Globus pallidus (tissue), 1 donor: ENCODE results near the gene HIVEP1.

Experiments used
- DNase-seq: peaks from one replicate; pipeline ENCODE4 v3.0.0-alpha.2; 2015; ENCODE audit warnings: low spot score

The HIVEP1 gene

DNA sequence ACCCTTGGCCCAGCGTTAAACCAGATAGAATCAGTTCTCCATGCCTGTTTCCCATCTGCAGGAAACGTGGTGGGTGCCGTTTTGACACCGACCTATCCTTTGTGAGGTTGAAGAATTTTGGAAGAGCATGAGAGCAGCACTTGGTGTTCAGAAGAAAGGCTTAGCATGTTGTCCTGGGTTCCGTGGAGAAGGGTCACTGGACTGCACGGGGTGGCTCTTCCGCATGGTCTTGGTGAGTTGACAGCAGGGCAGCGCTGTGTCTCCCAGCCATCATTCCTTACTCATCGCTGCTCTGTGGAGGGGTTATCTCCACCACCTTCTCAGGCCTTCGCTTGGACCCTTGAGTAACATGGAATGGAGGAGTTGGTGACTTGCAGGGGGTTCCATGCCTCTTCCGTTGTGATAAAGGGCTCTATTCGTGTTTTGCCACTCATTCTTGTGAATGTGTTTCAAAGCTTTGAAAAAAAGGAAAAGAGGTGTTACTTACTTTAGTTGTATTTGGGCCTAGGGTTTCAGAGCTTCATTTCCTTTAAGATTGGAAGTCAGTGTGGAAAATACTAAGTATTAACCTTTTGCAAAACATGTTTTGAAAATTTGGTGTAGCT is 8.2 kb downstream of the HIVEP1 start:
- no peak for DNase-seq

DNA sequence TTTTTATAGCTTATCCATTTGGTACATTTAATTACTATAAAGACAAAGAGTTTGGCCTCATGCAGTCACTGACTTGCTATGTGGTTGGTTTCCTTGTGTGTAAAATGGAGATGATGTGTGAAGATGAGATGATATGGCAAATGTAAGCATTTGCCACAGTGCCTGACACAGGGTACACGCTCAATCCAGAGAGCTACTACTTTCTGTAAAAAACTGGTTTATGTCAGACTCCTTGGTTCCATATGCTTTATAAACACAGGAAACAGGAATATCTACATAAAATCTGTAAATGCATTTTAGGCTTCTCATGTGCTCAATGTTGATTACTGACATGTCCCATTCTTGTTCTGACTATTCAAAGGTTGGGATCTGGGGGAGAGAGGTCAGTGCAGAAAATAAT is 10.4 kb downstream of the HIVEP1 start:
- DNase-seq, result no peak

DNA sequence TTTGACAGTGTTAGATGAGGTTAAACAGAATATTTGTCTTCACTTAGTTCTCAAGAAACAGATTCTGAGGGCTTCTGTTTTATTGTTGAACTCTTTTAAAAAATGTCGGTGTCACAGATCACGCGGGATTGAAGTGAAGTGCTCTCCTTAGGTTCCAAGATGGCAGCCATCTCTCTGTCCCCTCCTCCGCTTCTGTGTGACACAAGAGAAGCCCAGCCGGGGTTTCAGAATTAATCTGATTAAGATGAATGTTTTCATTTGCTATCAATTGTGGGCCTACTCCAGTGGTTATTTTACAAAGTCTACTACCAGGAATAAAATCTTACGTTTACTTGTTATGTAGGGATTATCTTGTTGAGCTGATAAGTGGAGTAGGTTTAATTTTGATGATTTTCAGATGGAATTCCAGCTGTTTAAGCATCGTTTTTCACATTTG is 10.9 kb downstream of the HIVEP1 start:
- DNase-seq, result no peak

DNA sequence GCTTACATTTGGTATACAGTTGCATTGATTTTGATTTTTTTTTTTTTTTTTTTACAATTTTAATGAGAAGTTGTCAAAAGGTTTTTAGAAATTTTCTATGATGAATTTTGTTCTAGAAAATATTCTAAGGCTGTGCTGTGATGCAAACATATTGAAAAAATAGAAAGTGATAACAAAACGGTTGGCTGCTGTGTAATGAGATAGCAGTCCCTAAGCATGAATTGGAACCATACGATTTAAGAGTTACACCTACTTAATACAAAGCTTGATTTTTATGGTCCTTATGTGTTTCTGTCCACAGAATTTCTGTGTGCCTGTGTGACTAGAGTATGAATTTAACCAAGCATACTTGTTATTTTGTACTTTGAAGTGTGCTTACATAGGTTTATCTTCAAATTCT is 12.1 kb downstream of the HIVEP1 start:
- no peak for DNase-seq

DNA sequence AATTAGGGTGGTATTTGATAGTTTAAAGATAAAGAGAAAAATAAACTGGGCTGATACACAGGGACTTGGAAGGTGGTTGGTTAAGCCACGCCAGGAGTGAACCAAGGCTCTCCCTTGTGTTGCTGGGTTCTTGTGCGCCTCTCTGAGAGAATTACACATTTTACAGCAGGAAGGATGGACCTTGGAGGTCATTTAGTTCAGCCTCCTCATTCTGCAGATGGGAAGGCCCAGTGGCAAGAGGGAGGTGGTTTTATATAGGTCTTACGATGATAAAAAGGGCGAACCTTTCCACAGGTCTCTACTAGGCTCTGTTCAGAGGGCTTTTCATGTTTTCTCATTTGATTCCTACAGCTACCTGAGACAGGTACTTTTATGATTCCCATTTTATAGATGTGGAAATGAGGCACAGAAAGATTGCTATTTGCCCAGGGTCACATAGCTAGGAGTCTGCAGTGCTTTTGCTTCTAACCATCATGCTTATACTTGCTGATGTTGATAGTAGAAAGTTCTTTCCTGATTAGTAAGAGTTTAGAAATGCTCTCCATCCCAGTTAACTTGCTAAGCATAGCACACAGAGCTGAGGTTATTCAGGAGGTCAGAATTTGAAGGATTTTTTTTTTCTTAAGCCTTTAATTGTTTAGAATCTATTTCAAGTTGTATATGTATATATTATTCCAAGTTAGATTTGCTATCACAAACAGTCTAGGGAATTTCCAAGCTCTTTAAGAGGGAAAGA is 12.8 kb downstream of the HIVEP1 start:
- no peak for DNase-seq

DNA sequence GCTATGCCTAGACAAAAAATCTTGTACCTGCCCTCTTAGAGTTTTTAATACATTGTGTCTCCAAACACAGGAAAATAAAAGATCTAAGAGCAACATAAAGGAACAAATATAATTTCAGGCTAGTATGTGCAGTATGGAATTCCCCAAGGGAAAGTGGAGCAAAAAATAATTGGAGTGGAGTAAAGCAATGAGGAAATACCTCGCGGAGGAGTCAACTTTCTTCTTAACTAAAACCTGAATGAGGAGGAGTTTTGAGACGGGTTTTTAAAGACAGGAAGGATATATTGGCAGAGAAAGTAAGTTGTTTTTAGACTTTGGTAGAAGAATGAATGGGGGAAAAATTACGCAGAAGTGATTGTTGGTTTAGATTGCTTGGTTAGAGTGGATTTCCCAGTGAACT is 14.0 kb downstream of the HIVEP1 start:
- no peak for DNase-seq

DNA sequence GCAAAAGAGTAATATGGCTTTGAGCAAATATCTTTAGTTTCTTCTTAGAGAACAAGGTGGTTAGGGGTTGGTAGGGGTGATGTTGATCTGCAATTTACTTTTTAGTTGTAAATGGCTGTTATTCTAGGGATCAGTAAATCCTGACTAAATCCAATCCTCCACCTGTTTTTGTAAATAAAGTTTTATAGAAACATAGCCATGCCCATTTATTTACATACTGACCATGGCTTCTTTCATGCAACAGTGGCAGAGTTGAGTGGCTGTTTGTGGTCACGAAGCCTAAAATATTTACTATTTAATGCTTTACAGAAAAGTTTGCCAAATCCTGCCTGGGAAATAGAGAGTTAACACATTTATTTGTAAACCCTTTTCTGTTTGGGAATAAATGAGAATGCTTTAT is 14.7 kb downstream of the HIVEP1 start:
- DNase-seq, result no peak

DNA sequence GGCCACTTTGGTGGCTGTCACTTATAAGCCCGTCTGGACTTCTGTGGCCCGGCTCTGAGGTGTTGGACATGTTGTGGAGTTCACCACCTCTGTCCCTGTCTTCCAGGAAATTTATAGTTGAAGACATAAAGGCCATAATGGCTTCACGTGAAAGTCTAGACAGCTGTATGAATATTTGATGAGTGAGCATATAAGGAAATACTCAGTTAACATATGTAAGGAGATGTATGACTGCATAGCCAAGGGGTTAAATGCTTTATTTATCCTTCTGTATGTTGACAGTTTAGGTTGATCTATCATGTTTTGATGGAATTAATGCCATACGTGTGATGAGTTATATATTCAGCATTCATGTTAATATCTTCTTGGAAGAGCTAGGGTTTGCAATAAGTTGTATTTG is 16.1 kb downstream of the HIVEP1 start:
- DNase-seq, result no peak

DNA sequence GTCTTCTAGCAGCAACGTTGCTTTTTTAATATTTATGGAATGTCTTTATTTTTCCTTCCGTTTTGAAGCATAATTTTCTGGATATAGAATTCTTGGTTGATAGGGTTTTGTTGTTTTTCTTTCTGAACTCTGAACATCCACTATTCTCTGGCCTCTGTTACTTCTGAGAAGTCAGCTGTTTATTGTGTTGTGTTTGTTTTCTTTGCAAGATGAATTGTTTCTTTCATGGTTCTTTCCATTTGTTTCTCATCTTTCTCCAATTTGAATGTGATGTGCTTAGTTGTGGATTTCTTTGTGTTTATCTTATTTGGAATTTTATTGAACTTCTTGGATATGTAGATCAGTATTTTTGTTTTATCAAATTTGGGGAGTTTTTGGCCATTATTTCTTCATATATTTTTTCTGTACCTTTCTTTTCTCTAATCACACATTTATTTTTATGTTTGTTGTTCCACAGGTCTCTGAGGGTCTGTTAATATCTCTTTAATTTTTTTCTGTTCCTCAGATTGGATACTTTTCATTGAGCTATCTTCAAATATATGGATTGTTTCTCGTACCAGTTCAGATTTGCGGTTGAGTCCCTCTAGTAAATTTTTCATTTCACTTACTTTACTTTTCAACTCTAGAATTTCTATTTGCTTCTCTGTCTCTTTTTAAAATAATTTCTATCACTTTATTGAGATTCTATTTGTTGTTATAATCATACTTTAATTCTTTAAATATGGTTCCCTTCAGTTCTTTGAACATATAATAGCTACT is 18.0 kb downstream of the HIVEP1 start:
- DNase-seq, result no peak

DNA sequence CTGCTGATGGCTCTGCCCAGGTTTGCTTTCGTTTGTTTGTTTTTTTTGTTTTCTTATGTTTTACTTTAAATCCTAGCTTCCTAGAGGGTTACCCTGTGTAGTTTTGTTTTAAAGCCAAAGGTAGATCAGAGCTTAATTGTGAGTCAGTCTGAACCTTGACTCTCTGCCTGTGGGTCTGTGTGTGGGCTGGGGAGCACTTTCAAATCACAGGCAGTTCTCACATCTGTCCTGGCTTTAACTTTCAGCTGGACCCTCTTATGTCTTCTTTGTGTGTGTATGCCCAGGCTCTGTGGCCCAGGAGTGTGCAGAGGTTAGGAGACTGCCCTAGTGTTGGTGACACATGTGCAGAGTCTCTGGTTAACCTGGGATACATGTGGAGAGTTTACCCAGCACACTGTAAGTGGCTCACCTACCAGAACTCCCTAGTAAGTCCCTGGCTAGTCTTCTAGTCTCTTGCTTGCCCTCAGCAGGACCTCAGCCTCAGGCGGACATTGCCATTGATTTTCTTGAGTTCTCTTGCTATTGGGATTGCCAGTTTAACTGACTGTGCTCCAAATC is 19.0 kb downstream of the HIVEP1 start:
- no peak for DNase-seq

DNA sequence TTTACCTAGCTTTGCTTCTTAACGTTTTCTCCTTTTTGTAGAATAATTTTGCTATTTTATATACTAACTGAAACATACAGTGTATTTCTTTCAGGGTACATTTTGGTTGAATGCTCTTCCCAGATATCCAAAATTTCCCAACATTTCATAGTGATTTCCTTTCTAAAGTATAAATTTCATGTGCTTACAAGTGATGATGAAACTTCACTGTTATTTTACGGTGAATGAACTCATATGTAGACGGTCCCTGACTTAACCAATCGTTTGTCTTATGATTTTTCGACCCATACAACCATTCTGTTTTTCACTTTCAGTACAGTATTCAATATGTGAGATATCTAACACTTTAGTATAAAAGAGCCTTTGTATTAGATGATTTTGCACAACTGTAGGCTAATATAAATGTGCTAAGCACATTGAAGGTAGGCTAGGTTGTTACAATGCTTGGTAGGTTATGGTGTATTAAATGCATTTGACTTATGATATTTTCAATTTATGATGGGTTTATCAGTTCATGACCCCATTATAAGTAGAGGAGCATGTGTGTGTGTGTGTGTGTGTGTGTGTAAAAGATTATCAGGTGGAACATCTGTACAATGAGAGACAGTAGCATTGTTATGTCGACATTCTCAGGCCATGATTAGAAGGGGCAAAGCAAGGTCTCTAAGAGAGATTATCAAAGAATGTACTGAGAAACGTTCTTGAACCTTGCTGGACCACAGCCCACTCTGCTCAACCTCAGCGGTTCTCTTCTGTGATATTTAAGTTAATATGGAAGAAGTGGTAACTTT is 20.9 kb downstream of the HIVEP1 start:
- no peak for DNase-seq

DNA sequence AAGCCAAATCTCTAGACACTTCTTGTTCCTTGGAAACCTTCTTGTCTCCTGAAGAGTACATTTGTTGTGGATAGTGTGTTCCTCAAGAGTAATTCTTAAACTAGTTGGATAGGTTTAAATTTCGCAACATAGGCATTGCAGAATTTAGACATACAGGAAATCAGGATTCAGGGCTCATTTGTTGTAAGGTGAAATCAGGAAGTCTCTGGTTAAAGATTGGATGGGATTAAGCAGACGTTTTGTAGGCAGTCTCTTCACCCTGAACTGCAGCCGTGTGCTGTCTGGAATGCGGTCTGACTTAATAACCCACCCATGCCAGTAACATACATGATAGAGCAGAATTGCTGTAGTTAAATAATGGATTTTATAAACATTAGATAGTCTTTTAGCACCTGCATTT is 21.7 kb downstream of the HIVEP1 start:
- no peak for DNase-seq

DNA sequence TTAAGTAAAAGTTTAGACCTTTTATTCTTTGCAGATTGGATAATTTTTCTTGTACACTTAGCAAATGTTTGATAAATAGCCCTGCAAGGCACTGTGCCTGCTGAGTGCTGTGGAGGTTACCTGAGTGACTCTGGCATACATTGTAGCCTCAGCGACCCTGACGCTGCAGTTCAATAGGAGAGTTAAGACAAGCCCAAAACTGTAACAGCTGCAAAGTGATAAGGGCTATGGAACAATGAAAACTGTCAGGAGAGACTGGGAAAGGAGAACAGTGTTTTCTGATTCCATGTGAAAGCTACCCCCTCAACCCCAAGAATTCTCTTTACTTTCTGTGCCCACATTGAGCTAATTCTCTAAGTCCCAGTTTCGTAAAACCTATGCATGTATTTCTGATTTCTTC is 22.2 kb downstream of the HIVEP1 start:
- no peak for DNase-seq

DNA sequence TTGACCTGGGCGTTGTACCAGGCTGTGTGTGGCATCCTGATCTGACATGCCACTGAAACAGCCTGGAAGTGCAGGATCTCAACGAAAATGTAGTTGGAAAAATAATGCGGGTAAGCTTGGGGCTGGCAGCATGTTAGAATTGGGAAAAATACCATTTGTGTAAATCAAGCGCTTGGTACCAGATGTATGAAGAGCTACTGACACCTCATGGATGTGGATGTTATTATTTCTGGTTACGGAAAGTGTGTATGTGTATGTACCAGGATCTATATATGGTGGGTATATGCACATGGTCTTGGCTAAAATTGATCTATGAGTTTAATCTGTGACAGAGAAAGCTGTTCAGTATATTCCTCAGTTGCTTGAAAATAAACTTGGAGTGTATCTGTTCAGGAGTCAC is 22.7 kb downstream of the HIVEP1 start:
- no peak for DNase-seq

DNA sequence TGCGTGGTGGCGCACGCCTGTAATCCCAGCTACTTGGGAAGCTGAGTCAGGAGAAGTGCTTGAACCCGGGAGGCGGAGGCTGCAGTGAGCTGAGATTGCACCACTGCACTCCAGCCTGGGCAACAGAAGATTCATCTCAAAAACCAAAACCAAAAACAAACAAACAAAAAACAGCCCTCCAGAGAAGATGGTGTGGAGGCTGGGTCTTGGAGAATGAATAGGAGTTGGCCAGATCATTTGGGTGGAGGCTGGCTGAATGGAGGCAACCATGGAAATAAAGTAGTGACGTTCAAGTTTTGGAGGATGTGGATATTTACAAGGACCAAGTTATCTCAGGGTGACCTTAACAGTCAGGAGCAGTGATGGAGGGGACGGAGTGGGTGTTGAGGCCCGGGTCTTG is 24.7 kb downstream of the HIVEP1 start:
- no peak for DNase-seq

DNA sequence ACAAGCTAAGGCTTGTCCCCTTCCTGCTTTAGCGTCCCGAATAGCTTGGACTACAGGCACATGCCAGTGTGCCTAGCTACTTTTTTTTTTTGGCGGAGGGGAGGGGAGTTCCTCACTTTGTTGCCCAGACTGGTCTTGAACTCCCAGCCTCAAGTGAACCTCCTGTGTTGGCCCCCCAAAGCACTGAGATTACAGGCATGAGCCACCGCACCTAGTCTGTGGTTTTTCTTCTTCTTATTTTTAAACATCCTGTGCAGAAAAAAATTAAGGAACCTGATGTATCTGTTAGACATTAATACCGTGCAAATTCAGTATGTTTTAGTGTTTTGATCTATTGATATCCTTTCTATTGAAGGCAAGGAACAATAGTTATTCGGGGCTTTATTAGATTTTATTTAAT is 25.7 kb downstream of the HIVEP1 start:
- no peak for DNase-seq

DNA sequence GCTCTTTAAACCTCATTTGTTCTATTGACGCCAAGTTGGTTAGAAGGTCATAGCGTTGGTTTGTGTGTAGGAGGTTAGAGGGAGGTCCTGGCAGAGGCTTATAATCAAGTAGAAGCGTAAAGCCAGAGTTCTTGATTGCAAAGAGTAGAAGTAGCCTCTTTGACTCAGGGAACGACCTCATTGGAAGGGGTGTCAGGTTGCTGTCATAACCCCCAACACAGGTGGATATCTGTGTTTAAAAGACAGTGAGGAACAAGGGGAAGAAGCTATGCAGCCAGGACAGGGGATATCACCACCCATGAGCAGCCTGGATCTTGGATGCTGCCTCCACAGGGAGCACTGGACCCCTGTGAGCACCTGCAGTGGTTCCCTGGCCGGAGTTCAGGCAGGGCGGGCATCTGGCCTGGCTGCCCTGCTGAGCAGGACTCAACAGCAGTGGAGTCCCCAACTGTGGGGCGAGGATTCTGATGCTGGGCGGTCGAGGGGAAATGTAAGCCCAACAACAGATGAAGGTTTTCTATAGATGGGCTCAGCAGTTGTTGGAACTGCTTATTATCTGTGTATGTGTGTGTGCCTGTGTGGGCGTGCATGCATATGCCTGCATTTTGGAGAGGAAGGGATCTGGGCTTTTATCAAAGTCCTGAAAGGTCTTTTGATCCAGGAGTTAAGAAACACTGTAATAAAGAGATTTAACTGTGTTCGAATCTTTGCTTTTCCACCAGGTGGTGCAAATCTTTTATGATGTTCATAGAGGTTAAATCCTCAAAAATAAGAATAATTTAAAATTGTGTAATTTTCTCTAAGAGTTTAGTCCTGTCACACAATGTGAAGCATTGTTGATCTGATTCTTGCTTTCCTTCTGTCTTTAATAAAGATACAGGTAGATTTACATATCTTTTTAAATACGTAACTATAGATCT is 27.7 kb downstream of the HIVEP1 start:
- DNase-seq, result no peak

DNA sequence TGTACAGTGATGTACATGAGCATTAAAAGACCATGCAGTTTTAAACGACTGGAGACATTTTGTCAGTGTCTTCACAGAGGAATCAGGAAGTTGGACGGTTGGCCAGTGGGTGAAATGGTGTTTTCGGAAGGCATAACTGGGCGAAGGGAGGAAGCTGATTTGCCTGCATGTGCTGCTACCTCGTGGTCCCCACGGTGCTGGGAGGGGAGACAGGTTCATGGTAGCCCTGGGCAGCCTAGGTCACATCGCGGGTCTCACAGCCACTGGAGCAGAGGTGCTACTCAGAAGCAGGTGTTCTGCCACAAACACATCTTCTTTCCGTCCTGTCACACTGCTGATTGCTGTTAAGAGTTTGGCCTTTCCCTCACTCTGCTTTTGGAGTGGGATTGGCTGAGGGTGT is 35.2 kb downstream of the HIVEP1 start:
- no peak for DNase-seq

DNA sequence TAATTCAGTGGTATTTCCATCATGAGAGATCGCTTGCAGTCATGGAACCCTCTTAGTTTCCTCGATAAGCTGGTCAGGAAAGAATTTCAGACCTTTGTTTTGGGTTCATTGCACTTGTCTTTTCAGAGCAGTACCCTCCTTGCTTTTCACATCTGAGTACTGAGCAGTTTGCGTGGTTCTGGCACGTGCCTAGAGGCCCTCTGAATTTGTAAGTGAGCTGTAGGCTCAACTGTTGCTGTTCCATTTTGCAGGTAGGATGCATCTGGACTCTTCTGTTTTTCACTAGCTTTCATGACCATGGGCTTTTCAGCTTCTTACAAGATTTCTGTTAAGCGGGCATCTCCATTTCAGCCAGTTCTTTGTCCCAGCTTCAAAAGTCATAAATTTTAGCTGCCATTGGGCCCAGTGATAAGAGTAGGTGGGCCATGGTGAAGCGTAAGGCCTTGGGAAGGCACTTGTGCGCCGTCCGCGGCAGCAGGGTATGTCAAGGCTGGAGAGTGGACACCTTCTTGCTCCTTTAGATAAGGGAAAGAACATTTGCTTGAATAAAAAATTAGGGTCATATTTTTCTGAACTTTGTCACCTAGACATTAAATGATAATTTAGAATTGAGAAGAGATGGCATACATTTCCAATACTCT is 35.8 kb downstream of the HIVEP1 start:
- DNase-seq, result no peak

DNA sequence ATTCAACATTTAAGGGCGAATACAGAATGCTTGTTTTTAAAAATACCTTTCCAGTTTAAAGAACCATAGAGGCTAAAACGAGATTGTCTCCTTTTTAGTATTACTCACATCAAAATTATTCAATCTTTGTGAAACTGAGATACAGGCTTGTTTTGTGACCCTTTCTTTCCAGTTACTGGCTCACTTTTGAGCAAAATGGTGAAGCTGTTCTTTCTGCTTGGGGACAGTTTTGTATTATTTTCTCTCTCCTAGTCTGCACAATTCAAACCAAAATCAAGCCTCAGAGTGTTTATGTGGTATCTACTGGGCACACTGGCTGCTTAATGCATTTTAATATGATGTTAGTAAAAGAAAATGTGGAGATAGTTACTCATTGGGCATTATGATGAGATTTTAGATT is 36.5 kb downstream of the HIVEP1 start:
- DNase-seq, result no peak

DNA sequence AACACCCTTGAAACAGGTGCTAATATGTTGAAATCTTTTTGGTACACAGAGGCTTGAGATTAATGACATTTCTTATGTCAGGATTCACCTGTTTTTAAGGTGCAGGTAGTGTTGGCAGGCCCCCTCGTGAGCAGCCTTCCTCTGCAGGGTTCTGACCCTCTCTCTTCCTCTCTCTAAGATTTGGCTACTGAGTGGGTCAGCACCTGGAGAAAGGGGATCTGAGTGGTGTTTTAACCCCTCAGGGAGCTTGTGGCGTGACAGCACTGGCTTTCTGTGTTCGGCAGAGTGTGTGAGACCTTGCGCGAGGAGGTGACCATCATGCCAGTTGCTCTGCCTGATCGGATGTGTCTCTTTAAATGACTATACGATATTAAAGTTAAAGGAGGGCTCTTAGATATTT is 37.1 kb downstream of the HIVEP1 start:
- DNase-seq, result no peak
